OCI-LY7 (cell line): ENCODE data around the gene PTCD1. TPM values are rescaled to one million over a fixed set of nuclear protein-coding genes. Genes with fewer than 3 reads are reported as not detected.
A peak's percentile ranks its signal among the peaks of the same experiment; 100 is the strongest.

Experiments
- BruUV-seq: library from RNA; stranded (reverse); fragments of 400-500 nt; replicated peaks from 2 replicates; lab custom pipeline; 2021; lab: Mats Ljungman, UMichigan
- CTCF ChIA-PET: fragments of 300-600 bp; sonication (Branson Sonifier 250); formaldehyde crosslinking; loops from one replicate; lab custom pipeline; 2022; ENCODE audit warnings: antibody characterized with exemption; ENCODE audit not compliant: unreplicated experiment; lab: Charles Lee
- POLR2A ChIA-PET: fragments of 300-600 bp; sonication (Branson Sonifier 250); formaldehyde crosslinking; loops from one replicate; lab custom pipeline; 2022; ENCODE audit warnings: antibody characterized with exemption; lab: Charles Lee
- DNase-seq: peaks from one replicate; pipeline ENCODE4 v3.0.0-alpha.2; 2015; ENCODE audit warnings: low spot score
- H2AFZ ChIP-seq: fragments of 200-600 bp; sonication (generic), shearing (Covaris generic); 2 replicates; pipeline ENCODE4 v1.6.1; 2014; ENCODE audit warnings: mild to moderate bottlenecking, antibody characterized with exemption, low read length, moderate library complexity
- H3K27ac ChIP-seq: fragments of 200-600 bp; sonication (generic); 2 replicates; pipeline ENCODE4 v1.5.1; 2014; ENCODE audit warnings: mixed run types, low read depth, mild to moderate bottlenecking, moderate library complexity, low read length, inconsistent platforms; ENCODE audit not compliant: poor library complexity, severe bottlenecking
- H3K36me3 ChIP-seq: fragments of 200-600 bp; sonication (generic); 2 replicates; pipeline ENCODE4 v1.6.1; 2014; ENCODE audit warnings: mild to moderate bottlenecking, antibody characterized with exemption, low read length, moderate library complexity, mixed read lengths; ENCODE audit not compliant: insufficient read depth
- H3K4me1 ChIP-seq: fragments of 200-600 bp; sonication (generic); 2 replicates; pipeline ENCODE4 v1.5.1; 2014; ENCODE audit warnings: mild to moderate bottlenecking, low read length; ENCODE audit not compliant: insufficient read depth, poor library complexity, severe bottlenecking
- H3K4me2 ChIP-seq: fragments of 200-600 bp; sonication (generic); 2 replicates; pipeline ENCODE4 v1.6.1; 2014; ENCODE audit warnings: mild to moderate bottlenecking, low read length
- H3K4me3 ChIP-seq: fragments of 200-600 bp; sonication (generic); 2 replicates; pipeline ENCODE4 v1.5.1; 2014; ENCODE audit warnings: mild to moderate bottlenecking, low read depth, low read length; ENCODE audit not compliant: poor library complexity, severe bottlenecking
- H3K79me2 ChIP-seq: fragments of 200-600 bp; sonication (generic); 2 replicates; pipeline ENCODE4 v1.6.1; 2016; ENCODE audit warnings: low read depth, mild to moderate bottlenecking, low read length, moderate library complexity, mixed read lengths; ENCODE audit not compliant: insufficient read depth
- H3K9me2 ChIP-seq: fragments of 200-600 bp; sonication (generic); 2 replicates; pipeline ENCODE4 v1.6.1; 2016; ENCODE audit warnings: mild to moderate bottlenecking, low read length, mixed read lengths; ENCODE audit not compliant: insufficient read depth
- H3K9me3 ChIP-seq: fragments of 200-600 bp; sonication (generic); 2 replicates; pipeline ENCODE4 v1.6.1; 2014; ENCODE audit warnings: mild to moderate bottlenecking, mixed run types, low read length, mixed read lengths
- H4K20me1 ChIP-seq: fragments of 200-600 bp; sonication (generic); 2 replicates; pipeline ENCODE4 v1.6.1; 2014; ENCODE audit warnings: mild to moderate bottlenecking, antibody characterized with exemption, low read length, moderate library complexity, mixed read lengths; ENCODE audit not compliant: insufficient read depth
- CTCF ChIP-seq: fragments of 200-600 bp; sonication (generic); conservative IDR thresholded peaks from 2 replicates; pipeline ENCODE4 v1.5.1; 2014; ENCODE audit warnings: mild to moderate bottlenecking, antibody characterized with exemption, low read length, moderate library complexity, mixed read lengths
- EZH2phosphoT487 ChIP-seq: fragments of 200-600 bp; sonication (generic); IDR thresholded peaks from 2 replicates; pipeline ENCODE4 v1.6.1; 2018; ENCODE audit warnings: low read depth, borderline replicate concordance, mild to moderate bottlenecking, mixed run types, antibody characterized with exemption, low read length, moderate library complexity, mixed read lengths
- intact Hi-C: fragments of 100-400 bp; cut with micrococcal nuclease; formaldehyde crosslinking; loops from one replicate; pipeline ENCODE4 v1.10.0; 2022; ENCODE audit not compliant: unreplicated experiment
- total RNA-seq, 2 experiments: library from RNA; depleted of rRNA in 1 of 2; stranded (reverse); fragments of >200 nt in 1 of 2; shearing (Covaris generic) in 1 of 2; gene quantifications; 2 replicates each; pipeline ENCODE4 v1.2.3, GENCODE V29; 2014 to 2022

The PTCD1 gene
- total RNA-seq, 2 experiments from 2014 or later = 11.0 to 11.3 TPM

- peaks cover 42% of the 10 kb centered on the region for H3K4me1 ChIP-seq
- POLR2A ChIA-PET = interaction anchor here (0.6 kb wide), 1 partner anchor 26 kb away, joined by 4 read pairs; no protein-coding TSS in a partner anchor
- no peak for TF ChIP-seq EZH2phosphoT487
- TF ChIP-seq CTCF = no peak
- peaks cover 49% of the 10 kb centered on the region for H3K79me2 ChIP-seq
- peak overlapping the region; percentile 63 for H3K4me3 ChIP-seq
- DNase-seq = no peak
- H3K4me2 ChIP-seq = peak overlapping the region; percentile 90
- no TSS peak for BruUV-seq
- no peaks in the 10 kb centered on the region; the same call in 1 of the 2 replicates for H3K9me3 ChIP-seq
- CTCF ChIA-PET = no interaction called here
- H2AFZ ChIP-seq = no peak overlapping the region
- no peaks in the 10 kb centered on the region for H4K20me1 ChIP-seq
- peaks cover 50% of the 10 kb centered on the region for H3K36me3 ChIP-seq
- peak overlapping the region; percentile 96 for H3K27ac ChIP-seq
- intact Hi-C loops = loop anchor here (2.0 kb wide), 1 partner anchor 27 kb away; the partner anchor contains the start of genes BUD31 and PDAP1
- no peaks in the 10 kb centered on the region for H3K9me2 ChIP-seq
These were observed 56.9 kb downstream of the PTCD1 start for GRCh38 chr7:99381664-99382075.

- intact Hi-C loops = loop anchor here (2.0 kb wide), 1 partner anchor 28 kb away; the partner anchor contains the start of genes BUD31 and PDAP1
- Histone ChIP-seq H3K36me3 (peaks cover 49% of the 10 kb centered on the region), H3K4me1 (peaks cover 47% of the 10 kb centered on the region), H3K4me3 (peak overlapping the region; percentile 63), H3K79me2 (peaks cover 55% of the 10 kb centered on the region), H2AFZ (no peak overlapping the region), H4K20me1 (no peaks in the 10 kb centered on the region), H3K27ac (peak overlapping the region; percentile 96), H3K9me2 (no peaks in the 10 kb centered on the region), H3K9me3 (no peaks in the 10 kb centered on the region; the same call in 1 of the 2 replicates), H3K4me2 (peak overlapping the region; percentile 90)
- TF ChIP-seq EZH2phosphoT487 (no peak), CTCF (no peak)
- ChIA-PET CTCF (no interaction called here), POLR2A (interaction anchor here (1.3 kb wide), 1 partner anchor 27 kb away, joined by 8 read pairs; the partner anchor contains the start of genes BUD31 and PDAP1)
- BruUV-seq = no TSS peak
- peak; percentile 88 for DNase-seq
These were observed 57.6 kb downstream of the PTCD1 start for GRCh38 chr7:99380823-99381663.
